SU-DHL-6 (cell line): Measurements from ENCODE around the gene MEIS3.

ENCODE experiments used
- H2AFZ ChIP-seq: fragments of 200-600 bp; sonication (generic); 2 replicates; pipeline ENCODE4 v1.6.1; 2014; ENCODE audit warnings: low read depth, mild to moderate bottlenecking, moderate library complexity, mixed read lengths, antibody characterized with exemption, low read length; ENCODE audit not compliant: severe bottlenecking
- H3F3A ChIP-seq: fragments of 200-600 bp; shearing (Covaris generic); 2 replicates; pipeline ENCODE4 v1.6.0; 2016; ENCODE audit warnings: antibody characterized with exemption, mild to moderate bottlenecking; ENCODE audit not compliant: insufficient read depth
- H3K27ac ChIP-seq: fragments of 200-600 bp; sonication (generic); 2 replicates; pipeline ENCODE4 v1.5.1; 2016; ENCODE audit warnings: low read depth, mild to moderate bottlenecking, low read length, moderate library complexity, mixed read lengths
- H3K27me3 ChIP-seq: fragments of 200-600 bp; sonication (generic), shearing (Covaris generic); 2 replicates; pipeline ENCODE4 v1.6.0; 2014; ENCODE audit warnings: mild to moderate bottlenecking, low read length
- H3K36me3 ChIP-seq: fragments of 200-600 bp; sonication (generic); 2 replicates; pipeline ENCODE4 v1.6.1; 2014; ENCODE audit warnings: mild to moderate bottlenecking, low read length, mixed read lengths
- H3K4me2 ChIP-seq: fragments of 300-600, 200-600 bp; shearing (Covaris generic), sonication (generic); 2 replicates; pipeline ENCODE4 v1.6.0; 2014; ENCODE audit warnings: low read length, low read depth, mild to moderate bottlenecking; ENCODE audit not compliant: poor library complexity, severe bottlenecking
- H3K4me3 ChIP-seq: fragments of 200-600 bp; sonication (generic); 2 replicates; pipeline ENCODE4 v1.5.1; 2014; ENCODE audit warnings: antibody characterized with exemption, low read length, mild to moderate bottlenecking, mixed read lengths; ENCODE audit not compliant: insufficient read depth, poor library complexity, severe bottlenecking
- H3K79me2 ChIP-seq: fragments of 200-600 bp; sonication (generic); 2 replicates; pipeline ENCODE4 v1.6.1; 2014; ENCODE audit warnings: mild to moderate bottlenecking, low read length, moderate library complexity; ENCODE audit not compliant: insufficient read depth
- H3K9ac ChIP-seq: fragments of 200-600 bp; sonication (generic); 2 replicates; pipeline ENCODE4 v1.7.0; 2014; ENCODE audit warnings: mild to moderate bottlenecking, low read length
- H3K9me2 ChIP-seq: fragments of 200-600 bp; sonication (generic); replicated peaks from 2 replicates; pipeline ENCODE4 v1.6.1; 2014; ENCODE audit warnings: low read length; ENCODE audit not compliant: insufficient read depth
- H3K9me3 ChIP-seq: fragments of 200-600 bp; sonication (generic); 2 replicates; pipeline ENCODE4 v1.6.1; 2014; ENCODE audit warnings: low read length, mixed read lengths; ENCODE audit not compliant: insufficient read depth
- H4K20me1 ChIP-seq: fragments of 200-600 bp; sonication (generic); 2 replicates; pipeline ENCODE4 v1.6.1; 2014; ENCODE audit warnings: low read depth, mild to moderate bottlenecking, antibody characterized with exemption, low read length, moderate library complexity, mixed read lengths
- CTCF ChIP-seq: fragments of 200-600 bp; sonication (generic); IDR thresholded peaks from one replicate; pipeline ENCODE4 v1.5.1; 2017; ENCODE audit warnings: antibody characterized with exemption, mild to moderate bottlenecking, low read length, moderate library complexity; ENCODE audit not compliant: insufficient read depth, poor library complexity, severe bottlenecking
- EZH2phosphoT487 ChIP-seq: fragments of 200-600 bp; sonication (generic), shearing (Covaris generic); conservative IDR thresholded peaks from 2 replicates; pipeline ENCODE4 v1.6.1; 2018; ENCODE audit warnings: mild to moderate bottlenecking, antibody characterized with exemption, low read length, moderate library complexity, mixed read lengths

The MEIS3 gene

GRCh38 chr19:47445937-47446402 lies 26.6 kb upstream of the MEIS3 start:
- Histone ChIP-seq H4K20me1 (no peaks in the 10 kb centered on the region), H3K27ac (no peak overlapping the region), H3F3A (no peaks in the 10 kb centered on the region), H3K4me2 (no peak overlapping the region), H3K9me3 (no peaks in the 10 kb centered on the region), H3K36me3 (no peaks in the 10 kb centered on the region), H3K4me3 (no peak overlapping the region), H3K79me2 (no peaks in the 10 kb centered on the region), H3K9me2 (no peaks in the 10 kb centered on the region), H3K9ac (no peak overlapping the region), H2AFZ (no peak overlapping the region), H3K27me3 (no peaks in the 10 kb centered on the region)
- TF ChIP-seq CTCF: no peak
- TF ChIP-seq EZH2phosphoT487: no peak

- Histone ChIP-seq H3K36me3 (no peaks in the 10 kb centered on the region), H4K20me1 (no peaks in the 10 kb centered on the region), H3K79me2 (no peaks in the 10 kb centered on the region), H3K27ac (no peak overlapping the region), H3K4me2 (no peak overlapping the region), H3K4me3 (no peak overlapping the region), H3K9me3 (no peaks in the 10 kb centered on the region), H3F3A (no peaks in the 10 kb centered on the region), H3K27me3 (no peaks in the 10 kb centered on the region), H2AFZ (no peak overlapping the region), H3K9ac (no peak overlapping the region), H3K9me2 (no peaks in the 10 kb centered on the region)
- TF ChIP-seq EZH2phosphoT487: no peak
- no peak for TF ChIP-seq CTCF
Observed at GRCh38 chr19:47445527-47445926, 26.2 kb upstream of the MEIS3 start.

GRCh38 chr19:47444388-47444821 lies 25.1 kb upstream of the MEIS3 start:
- no peak for TF ChIP-seq CTCF
- no peak for TF ChIP-seq EZH2phosphoT487
- no peaks in the 10 kb centered on the region for H4K20me1 ChIP-seq
- H3K9me3 ChIP-seq: no peaks in the 10 kb centered on the region
- no peaks in the 10 kb centered on the region for H3K79me2 ChIP-seq
- no peak overlapping the region for H3K27ac ChIP-seq
- no peak overlapping the region for H3K4me3 ChIP-seq
- no peak overlapping the region for H3K4me2 ChIP-seq
- no peaks in the 10 kb centered on the region for H3K27me3 ChIP-seq
- H2AFZ ChIP-seq: no peak overlapping the region
- no peaks in the 10 kb centered on the region for H3K36me3 ChIP-seq
- no peaks in the 10 kb centered on the region for H3K9me2 ChIP-seq
- no peak overlapping the region for H3K9ac ChIP-seq
- H3F3A ChIP-seq: no peaks in the 10 kb centered on the region
